ENCODE measurements around the gene CROCC.
"Not testable (repeated sequence)": the region's sequence is repeated elsewhere in the genome, so short reads cannot be mapped to it uniquely, and the experiment has no call there.

CROCC gene

GRCh38 chr1:16896316-16897055 lies 25.2 kb upstream of the CROCC start:
- DNase-seq: peak; percentile 74 to 82

- DNase-seq: not testable (repeated sequence)
Observed at GRCh38 chr1:16897653-16898052, 24.1 kb upstream of the CROCC start.

DNA sequence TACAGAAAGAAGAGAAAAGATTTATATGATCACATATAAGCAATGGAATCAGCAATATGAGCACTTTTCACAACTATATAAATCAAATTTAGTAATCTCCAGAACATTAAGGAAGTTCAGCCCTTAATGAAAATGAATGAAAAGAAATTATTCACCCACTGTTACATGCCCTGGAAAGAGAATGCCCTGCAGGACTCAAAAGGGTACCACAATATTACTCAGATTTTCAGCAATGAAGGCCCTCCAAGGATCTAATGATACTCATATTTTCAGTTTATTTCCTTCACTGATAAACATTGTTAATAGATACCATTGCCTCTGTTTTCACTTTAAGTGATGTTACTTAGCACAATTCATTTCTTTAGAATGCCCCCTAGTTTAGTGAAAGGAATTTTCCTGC lies 23.4 kb upstream of the CROCC start:
- not testable (repeated sequence) for DNase-seq

- not testable (repeated sequence) for DNase-seq
Observed at GRCh38 chr1:16899020-16899419, 22.7 kb upstream of the CROCC start.

DNA sequence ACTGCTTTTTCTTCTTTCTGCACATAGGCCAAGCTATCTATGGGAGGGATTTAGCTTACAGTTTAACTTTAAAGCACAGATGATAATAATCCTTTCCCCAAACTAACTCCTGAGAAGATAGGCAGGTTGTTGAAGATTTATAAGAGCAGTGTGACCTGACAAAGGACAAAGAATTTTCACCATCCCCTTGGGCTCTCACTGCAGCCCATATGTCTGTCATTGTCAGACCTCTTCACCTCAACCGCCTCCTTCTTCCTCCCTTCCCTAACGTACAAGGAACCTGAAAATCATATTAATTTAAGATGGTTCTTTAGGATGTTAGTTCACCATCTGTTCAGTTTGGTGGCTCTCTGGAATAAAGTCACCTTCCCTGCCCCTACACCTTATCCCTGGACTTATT lies 21.0 kb upstream of the CROCC start:
- no peak for DNase-seq

- not testable (repeated sequence) for DNase-seq
Observed at GRCh38 chr1:16901371-16901770, 20.4 kb upstream of the CROCC start.

DNA sequence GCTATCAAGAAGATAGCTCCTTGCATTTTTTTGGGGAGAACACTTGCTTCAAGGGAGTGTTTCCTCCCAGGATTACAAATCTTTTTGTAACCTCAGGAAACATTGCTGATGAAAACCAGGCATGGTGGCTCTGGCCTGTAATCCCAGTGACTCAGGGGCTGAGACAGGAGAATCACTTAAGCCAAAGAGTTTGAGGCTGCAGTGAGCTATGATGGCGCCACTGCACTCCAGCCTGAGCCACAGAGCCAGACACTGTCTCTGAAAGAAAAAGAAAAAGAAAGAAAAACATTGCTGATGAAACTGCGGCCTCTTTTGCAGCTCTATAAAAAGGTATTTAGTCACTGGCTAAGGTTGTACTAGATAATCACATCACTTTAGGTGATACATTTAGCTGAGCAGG lies 18.7 kb upstream of the CROCC start:
- no peak for DNase-seq

GRCh38 chr1:16903458-16903796 lies 18.3 kb upstream of the CROCC start:
- DNase-seq: no peak

GRCh38 chr1:16904560-16905109 lies 17.1 kb upstream of the CROCC start:
- peak; percentile 98 to 100 for DNase-seq

GRCh38 chr1:16905110-16905867 lies 16.4 kb upstream of the CROCC start:
- DNase-seq: peak; percentile 59 to 67

GRCh38 chr1:16905868-16906702 lies 15.6 kb upstream of the CROCC start:
- DNase-seq: no peak

- no peak for DNase-seq
Observed at GRCh38 chr1:16906873-16907272, 14.9 kb upstream of the CROCC start.

DNA sequence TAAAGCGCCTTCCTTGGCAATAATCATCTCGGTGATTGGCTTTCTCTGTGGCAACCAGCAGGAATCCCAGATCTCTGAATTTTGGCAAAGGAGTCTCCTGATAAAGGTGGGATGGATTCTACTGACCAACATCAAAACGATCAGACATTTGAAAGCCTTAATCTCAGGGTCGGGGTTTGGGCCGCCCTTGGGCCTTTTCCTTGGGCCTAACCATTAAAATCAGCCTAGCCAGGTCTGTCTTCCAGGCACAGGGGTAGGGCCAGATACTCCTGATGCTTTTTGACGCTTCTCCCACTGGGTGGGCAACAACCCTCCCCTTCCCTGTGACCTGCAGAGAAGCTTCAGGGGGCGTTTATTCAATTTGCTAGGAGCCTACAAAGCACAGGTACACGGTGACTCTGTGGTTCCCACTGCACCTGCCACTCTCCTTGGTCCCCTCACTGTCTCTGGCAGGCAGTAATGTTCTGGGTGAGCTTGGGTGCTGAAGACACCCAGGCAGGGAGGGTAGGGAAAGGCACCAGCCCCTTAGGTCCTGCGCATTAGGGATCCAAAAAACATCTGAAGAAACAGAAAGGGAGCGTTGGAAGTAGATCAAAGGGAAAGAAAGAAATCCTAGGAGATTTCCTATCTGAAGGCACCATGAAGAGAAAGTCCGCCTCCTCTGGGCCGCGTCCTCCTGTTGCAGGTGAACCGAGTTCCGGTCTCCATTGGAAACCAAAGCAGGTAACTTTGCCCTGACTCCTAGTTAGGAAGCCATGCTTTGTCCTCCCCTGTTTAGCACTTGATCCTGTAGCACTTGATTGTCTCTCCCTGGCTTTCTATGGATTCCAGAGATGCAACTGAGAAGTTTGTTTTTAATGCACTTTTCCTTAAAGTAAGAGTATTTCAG lies 13.6 kb upstream of the CROCC start:
- DNase-seq: no peak

DNA sequence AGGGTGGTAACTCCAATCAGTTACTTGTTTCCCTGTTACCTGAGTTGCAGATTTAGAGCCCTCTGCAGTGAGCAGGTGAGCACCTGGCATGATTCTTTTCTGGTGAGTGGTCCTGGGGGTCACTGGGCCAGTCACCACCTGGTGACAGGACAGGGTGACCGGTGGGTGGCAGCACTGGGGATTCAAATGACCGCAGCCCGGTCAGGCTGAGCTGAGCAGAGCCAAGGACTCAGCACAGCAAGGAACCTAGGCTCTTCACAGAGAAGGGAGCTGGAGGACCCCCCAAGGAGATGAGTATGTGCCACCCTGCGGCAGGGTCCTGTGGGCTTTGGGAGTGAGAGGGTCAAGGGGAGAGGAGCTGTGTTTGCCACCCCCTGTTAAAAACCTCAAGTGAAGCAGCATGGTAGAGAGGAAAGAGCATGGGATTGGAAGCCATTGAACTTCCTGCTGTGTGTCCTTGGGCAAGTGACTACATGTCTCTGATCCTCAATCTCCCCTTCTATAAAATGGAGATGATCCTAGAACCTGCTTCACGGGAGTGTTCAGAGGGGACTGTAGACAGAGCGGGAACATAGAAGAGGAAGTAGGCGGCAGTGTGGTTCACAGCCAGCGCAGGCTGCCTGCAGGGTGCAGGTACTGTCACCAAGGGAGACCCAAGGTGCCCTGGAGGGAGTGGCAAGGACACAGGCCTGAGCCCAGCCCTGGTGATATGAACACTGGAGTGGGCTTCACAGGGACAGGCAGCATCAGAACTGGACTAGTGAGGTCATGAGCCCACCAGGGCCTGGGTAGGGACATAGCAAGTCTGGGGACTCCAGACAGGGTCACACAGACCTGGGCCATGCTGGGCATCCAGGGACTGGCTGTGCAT lies 9.6 kb upstream of the CROCC start:
- DNase-seq: not testable (repeated sequence)

DNA sequence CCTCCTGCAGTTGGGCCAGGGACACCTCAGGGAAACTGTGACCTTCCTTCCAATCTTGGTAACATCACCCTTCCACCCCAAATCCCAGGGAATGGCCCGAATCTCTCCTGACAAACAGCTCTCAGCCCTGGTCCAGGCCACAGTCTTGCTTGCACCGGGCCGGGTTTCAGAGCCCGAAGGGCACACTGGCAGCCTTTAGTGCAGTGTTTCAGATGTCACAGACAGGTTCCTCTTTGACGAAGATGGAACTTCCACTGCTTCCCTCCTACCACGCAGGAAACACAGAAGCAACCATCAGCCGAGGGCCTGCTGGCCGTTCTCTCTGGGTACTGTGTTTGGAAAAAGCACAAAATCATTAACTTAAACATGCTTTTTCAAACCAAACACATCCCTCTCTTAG lies 9.0 kb upstream of the CROCC start:
- not testable (repeated sequence) for DNase-seq

- no peak for DNase-seq
Observed at GRCh38 chr1:16913181-16913832, 8.4 kb upstream of the CROCC start.

DNA sequence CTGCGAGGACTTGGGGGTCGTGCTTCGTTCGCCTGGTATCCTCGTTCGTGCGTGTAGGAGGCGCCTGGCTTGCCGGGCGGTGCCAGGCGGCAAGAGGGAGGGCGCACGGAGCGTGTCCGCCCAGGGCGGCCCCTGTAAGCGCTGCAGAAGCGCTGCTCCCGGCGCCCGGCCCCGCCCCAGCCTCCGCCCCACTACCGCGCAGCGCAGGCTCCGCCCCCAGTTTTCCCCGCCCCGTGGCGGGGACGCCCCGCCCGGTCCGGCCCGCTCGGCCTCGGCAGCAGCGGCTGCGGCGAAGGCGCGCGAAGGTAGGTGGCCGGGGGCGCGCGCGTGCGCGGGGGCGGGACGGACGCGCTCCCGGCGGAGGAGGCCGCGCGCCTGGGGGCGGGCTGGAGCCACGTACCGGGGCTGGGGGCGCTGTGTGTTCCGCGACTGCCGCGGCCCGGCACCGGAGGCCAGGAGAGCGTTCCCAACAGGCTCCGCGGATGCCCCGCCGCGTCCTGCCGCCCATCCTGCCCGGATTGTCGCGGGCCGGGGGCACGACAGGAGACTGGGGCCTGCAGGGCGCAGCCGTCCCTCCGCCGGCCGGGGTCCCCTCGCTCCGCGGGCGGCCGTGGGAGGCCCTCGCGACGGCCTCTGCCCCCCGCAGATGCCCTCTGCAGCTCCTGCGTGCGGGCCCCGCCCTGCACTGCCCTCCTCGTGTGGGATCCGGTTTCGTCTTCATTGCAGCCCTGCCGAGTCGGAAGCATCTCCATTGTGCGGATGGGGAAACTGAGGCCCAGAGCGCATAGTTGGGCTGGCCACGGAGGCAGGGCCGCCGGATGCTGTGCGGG lies 7.7 kb upstream of the CROCC start:
- peak; percentile 97 to 98 for DNase-seq

GRCh38 chr1:16914928-16915626 lies 6.7 kb upstream of the CROCC start:
- not testable (repeated sequence) for DNase-seq

- DNase-seq: no peak
Observed at GRCh38 chr1:16915627-16915973, 6.1 kb upstream of the CROCC start.

Measured in stimulated activated CD4-positive, alpha-beta T cell treated with anti-CD3 and anti-CD28 coated beads, Interleukin-2, amount 100 ng/mL, for 24 hours (primary cell).